Measurements from ENCODE around the gene ATP8A2. TPM values are rescaled to one million over a fixed set of nuclear protein-coding genes. Genes with fewer than 3 reads are reported as not detected.
A peak's percentile ranks its signal among the peaks of the same experiment; 100 is the strongest.

Gene ATP8A2
- total and polyA plus RNA-seq, 11 donors: 0.01 to 0.29 (median 0.05) TPM; not detected in 2

GRCh38 chr13:25874907-25875306 lies 503.1 kb downstream of the ATP8A2 start:
- intact Hi-C loops (cut with DNase I): no loop called here
- H3K4me1 ChIP-seq: peaks cover 0 to 21% (median 0%) of the 10 kb centered on the region in 12 donors
- peaks cover 0 to 8% (median 0%) of the 10 kb centered on the region in 9 donors for H3K27me3 ChIP-seq
- no peaks in the 10 kb centered on the region for H3K9me3 ChIP-seq
- DNase-seq: no peak
- peak overlapping the region in 1 of 12 donors; percentile 13 for H3K27ac ChIP-seq
- 67 to 78% (median 73%) methylated on average over 6 of the region's 6 CpGs for WGBS, 4 donors
- no peak for TF ChIP-seq POLR2A (IDR thresholded peaks at IDR 0.05)
- TF ChIP-seq, protein P1, sequence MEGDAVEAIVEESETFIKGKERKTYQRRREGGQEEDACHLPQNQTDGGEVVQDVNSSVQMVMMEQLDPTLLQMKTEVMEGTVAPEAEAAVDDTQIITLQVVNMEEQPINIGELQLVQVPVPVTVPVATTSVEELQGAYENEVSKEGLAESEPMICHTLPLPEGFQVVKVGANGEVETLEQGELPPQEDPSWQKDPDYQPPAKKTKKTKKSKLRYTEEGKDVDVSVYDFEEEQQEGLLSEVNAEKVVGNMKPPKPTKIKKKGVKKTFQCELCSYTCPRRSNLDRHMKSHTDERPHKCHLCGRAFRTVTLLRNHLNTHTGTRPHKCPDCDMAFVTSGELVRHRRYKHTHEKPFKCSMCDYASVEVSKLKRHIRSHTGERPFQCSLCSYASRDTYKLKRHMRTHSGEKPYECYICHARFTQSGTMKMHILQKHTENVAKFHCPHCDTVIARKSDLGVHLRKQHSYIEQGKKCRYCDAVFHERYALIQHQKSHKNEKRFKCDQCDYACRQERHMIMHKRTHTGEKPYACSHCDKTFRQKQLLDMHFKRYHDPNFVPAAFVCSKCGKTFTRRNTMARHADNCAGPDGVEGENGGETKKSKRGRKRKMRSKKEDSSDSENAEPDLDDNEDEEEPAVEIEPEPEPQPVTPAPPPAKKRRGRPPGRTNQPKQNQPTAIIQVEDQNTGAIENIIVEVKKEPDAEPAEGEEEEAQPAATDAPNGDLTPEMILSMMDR (IDR thresholded peaks at IDR 0.05): no peak
- ATAC-seq: no peak
- no peak overlapping the region for H3K4me3 ChIP-seq
- no peaks in the 10 kb centered on the region for H3K36me3 ChIP-seq

- no peak overlapping the region for H3K27ac ChIP-seq
- intact Hi-C loops (cut with DNase I): no loop called here
- peaks cover 0 to 21% (median under 1%) of the 10 kb centered on the region in 12 donors for H3K4me1 ChIP-seq
- H3K4me3 ChIP-seq: no peak overlapping the region
- ATAC-seq (no peak), DNase-seq (no peak)
- TF ChIP-seq, protein P1 (IDR thresholded peaks at IDR 0.05): no peak
- TF ChIP-seq POLR2A (IDR thresholded peaks at IDR 0.05): no peak
- WGBS, 4 donors: 85 to 91% (median 88%) methylated on average over 6 of the region's 6 CpGs
- no peaks in the 10 kb centered on the region for H3K36me3 ChIP-seq
- H3K27me3 ChIP-seq: peaks cover 0 to 2% (median 0%) of the 10 kb centered on the region in 9 donors
- no peaks in the 10 kb centered on the region for H3K9me3 ChIP-seq
Observed at GRCh38 chr13:25876247-25876646, 504.5 kb downstream of the ATP8A2 start.

- H3K36me3 ChIP-seq: no peaks in the 10 kb centered on the region
- 93 to 97% (median 95%) methylated on average over 5 of the region's 5 CpGs for WGBS, 4 donors
- no peak for DNase-seq
- H3K27me3 ChIP-seq: peaks cover 0 to 20% (median 0%) of the 10 kb centered on the region in 9 donors
- H3K27ac ChIP-seq: no peak overlapping the region
- H3K4me3 ChIP-seq: no peak overlapping the region
- ATAC-seq: no peak
- TF ChIP-seq, protein P1 (IDR thresholded peaks at IDR 0.05): no peak
- TF ChIP-seq POLR2A (IDR thresholded peaks at IDR 0.05): no peak
- peaks cover 0 to 6% (median 0%) of the 10 kb centered on the region in 12 donors for H3K4me1 ChIP-seq
- intact Hi-C loops (cut with DNase I): no loop called here
- no peaks in the 10 kb centered on the region for H3K9me3 ChIP-seq
Observed at GRCh38 chr13:25879466-25879865, 507.7 kb downstream of the ATP8A2 start.

GRCh38 chr13:25881136-25881926 lies 509.6 kb downstream of the ATP8A2 start:
- Histone ChIP-seq H3K36me3 (no peaks in the 10 kb centered on the region), H3K4me3 (no peak overlapping the region), H3K9me3 (no peaks in the 10 kb centered on the region), H3K27ac (no peak overlapping the region), H3K27me3 (peaks cover 0 to 24% (median 0%) of the 10 kb centered on the region in 9 donors), H3K4me1 (peaks cover 0 to 6% (median 0%) of the 10 kb centered on the region in 12 donors)
- TF ChIP-seq, protein P1 (IDR thresholded peaks at IDR 0.05): no peak
- no peak for TF ChIP-seq POLR2A (IDR thresholded peaks at IDR 0.05)
- WGBS, 4 donors: 70 to 76% (median 71%) methylated on average over 3 of the region's 3 CpGs
- ATAC-seq (no peak), DNase-seq (no peak)
- intact Hi-C loops (cut with DNase I): no loop called here

Measured in heart left ventricle (tissue), 16 donors.